OCI-LY3 (cell line): Measurements from ENCODE around the gene MLH3.

Source experiments
- EZH2phosphoT487 ChIP-seq: fragments of 200-600 bp; shearing (Covaris generic); IDR thresholded peaks from 2 replicates; pipeline ENCODE4 v1.6.1; 2018; ENCODE audit warnings: antibody characterized with exemption, mixed run types, low read depth
- TF ChIP-seq, protein P1 (sequence below): fragments of 200-600, 300-600 bp; sonication (generic); IDR thresholded peaks from 2 replicates; pipeline ENCODE4 v1.5.1; 2014; ENCODE audit warnings: antibody characterized with exemption, low read length, low read depth

DNA sequence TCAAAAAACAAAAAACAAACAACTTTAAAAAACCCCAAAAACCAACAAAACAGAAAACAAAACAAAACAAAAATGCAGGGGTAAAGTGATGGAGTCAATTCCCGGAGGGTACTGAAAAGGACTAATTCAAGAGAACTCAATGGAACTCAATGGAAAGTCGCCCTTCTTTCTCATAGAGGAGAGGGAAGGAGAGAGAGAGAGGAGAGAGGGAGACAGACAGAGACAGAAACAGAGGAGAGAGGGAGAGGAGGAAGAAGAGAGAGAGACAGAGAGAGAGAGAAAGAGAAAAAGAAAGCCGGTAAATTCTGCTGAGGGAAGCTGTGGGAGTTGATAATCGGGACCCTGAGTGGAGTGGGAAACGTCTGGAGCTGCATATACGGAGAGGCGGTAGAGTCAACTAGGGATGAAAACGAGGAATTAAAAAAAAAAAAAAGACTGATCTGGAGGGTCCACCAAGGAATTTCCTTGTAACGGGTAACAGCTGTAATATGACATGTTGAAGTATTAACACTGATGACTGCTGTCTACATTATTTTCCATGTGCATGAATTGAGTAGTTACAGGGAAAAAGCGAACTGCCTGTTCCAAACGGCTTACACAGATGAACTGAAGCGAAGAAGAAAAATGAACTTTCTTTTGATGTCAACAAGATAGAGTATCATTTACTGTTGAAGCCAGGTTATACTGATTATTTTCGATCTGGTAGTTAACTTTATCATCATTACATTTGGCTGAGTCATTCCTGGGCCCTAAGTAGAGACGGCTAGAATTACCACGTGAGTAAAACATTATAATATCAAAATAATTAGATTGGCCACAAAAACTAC lies 17.2 kb upstream of the MLH3 start:
- TF ChIP-seq, protein P1, sequence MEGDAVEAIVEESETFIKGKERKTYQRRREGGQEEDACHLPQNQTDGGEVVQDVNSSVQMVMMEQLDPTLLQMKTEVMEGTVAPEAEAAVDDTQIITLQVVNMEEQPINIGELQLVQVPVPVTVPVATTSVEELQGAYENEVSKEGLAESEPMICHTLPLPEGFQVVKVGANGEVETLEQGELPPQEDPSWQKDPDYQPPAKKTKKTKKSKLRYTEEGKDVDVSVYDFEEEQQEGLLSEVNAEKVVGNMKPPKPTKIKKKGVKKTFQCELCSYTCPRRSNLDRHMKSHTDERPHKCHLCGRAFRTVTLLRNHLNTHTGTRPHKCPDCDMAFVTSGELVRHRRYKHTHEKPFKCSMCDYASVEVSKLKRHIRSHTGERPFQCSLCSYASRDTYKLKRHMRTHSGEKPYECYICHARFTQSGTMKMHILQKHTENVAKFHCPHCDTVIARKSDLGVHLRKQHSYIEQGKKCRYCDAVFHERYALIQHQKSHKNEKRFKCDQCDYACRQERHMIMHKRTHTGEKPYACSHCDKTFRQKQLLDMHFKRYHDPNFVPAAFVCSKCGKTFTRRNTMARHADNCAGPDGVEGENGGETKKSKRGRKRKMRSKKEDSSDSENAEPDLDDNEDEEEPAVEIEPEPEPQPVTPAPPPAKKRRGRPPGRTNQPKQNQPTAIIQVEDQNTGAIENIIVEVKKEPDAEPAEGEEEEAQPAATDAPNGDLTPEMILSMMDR, result no peak
- no peak for TF ChIP-seq EZH2phosphoT487
